C4-2B (cell line): Measurements from ENCODE around the gene OAF.

ENCODE experiments used
- ZFX ChIP-seq: fragments of 450-650 bp; IDR thresholded peaks from 2 replicates; pipeline ENCODE4 v1.6.1; 2017
- TF ChIP-seq, protein P1 (sequence below): fragments of 450-650 bp; conservative IDR thresholded peaks from 2 replicates; pipeline ENCODE4 v1.5.1; 2017; ENCODE audit warnings: mild to moderate bottlenecking

DNA sequence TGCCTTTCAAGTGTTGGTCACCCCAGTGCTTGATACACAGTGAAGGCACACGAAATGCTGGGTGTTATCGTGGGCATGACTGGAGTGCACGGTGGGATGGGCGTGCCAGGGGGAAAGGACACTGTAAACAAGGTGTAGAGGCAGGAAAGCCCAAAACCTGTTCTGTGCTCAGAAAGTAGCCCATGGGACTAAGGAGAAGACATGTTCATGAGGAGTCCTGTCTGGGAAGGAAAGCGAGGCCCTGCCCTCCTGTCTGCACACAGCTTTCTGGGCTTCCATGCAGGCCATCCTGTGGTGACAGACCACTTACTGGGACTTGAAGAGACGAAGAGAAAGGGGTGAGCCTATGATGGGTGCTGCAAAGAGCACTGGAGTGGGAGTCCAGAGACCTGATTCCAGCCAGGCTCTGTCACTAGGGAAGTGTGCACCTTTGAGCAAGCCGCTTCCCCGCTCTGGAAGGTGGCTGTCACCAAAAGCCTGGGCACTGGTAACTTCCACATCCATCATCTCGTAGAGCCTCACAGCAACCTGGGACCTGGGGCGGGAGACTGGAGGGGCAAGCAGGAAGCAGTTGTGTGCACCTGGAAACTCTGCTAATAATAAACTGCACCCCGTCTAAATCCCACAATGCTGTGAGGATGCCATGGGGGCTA, 28.3 kb downstream of the OAF start:
- TF ChIP-seq, protein P1, sequence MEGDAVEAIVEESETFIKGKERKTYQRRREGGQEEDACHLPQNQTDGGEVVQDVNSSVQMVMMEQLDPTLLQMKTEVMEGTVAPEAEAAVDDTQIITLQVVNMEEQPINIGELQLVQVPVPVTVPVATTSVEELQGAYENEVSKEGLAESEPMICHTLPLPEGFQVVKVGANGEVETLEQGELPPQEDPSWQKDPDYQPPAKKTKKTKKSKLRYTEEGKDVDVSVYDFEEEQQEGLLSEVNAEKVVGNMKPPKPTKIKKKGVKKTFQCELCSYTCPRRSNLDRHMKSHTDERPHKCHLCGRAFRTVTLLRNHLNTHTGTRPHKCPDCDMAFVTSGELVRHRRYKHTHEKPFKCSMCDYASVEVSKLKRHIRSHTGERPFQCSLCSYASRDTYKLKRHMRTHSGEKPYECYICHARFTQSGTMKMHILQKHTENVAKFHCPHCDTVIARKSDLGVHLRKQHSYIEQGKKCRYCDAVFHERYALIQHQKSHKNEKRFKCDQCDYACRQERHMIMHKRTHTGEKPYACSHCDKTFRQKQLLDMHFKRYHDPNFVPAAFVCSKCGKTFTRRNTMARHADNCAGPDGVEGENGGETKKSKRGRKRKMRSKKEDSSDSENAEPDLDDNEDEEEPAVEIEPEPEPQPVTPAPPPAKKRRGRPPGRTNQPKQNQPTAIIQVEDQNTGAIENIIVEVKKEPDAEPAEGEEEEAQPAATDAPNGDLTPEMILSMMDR, result no peak
- TF ChIP-seq ZFX, result no peak
